Esophagus squamous epithelium (tissue), 5 donors: Measurements from ENCODE around the gene ENOX2. TPM values are rescaled to one million over a fixed set of nuclear protein-coding genes. Genes with fewer than 3 reads are reported as not detected.

Experiments
- DNase-seq: peaks from one replicate; lab custom pipeline; 2025; lab: John Stamatoyannopoulos, UW
- H3K27ac ChIP-seq, 4 donors: fragments of 200-600 bp; sonication (generic); one replicate each; pipeline ENCODE4 v1.5.1; 2016 to 2019; ENCODE audit warnings: mild to moderate bottlenecking in 1 of 4
- H3K27me3 ChIP-seq, 4 donors: fragments of 200-600 bp; sonication (generic); 1 replicate in 3 of 4; 2 replicates in 1 of 4; pipeline versions ENCODE4 v1.5.1 to v1.6.0; 2017 to 2021; ENCODE audit warnings: antibody characterized with exemption in 1 of 4
- H3K36me3 ChIP-seq, 3 donors: fragments of 200-600 bp; sonication (generic); one replicate each; pipeline ENCODE4 v1.5.1; 2016 to 2019
- H3K4me1 ChIP-seq, 3 donors: fragments of 200-600 bp; sonication (generic); one replicate each; pipeline ENCODE4 v1.5.1; 2017 to 2019
- H3K4me3 ChIP-seq, 4 donors: fragments of 200-600 bp; sonication (generic); 1 replicate in 3 of 4; 2 replicates in 1 of 4; pipeline ENCODE4 v1.5.1; 2016 to 2019; ENCODE audit warnings: mild to moderate bottlenecking in 2 of 4, moderate library complexity in 1 of 4
- H3K9me3 ChIP-seq, 3 donors: fragments of 200-600 bp; sonication (generic); one replicate each; pipeline ENCODE4 v1.5.1; 2016 to 2019
- POLR2A ChIP-seq, 4 donors: fragments of 450-650 bp; IDR thresholded peaks; one replicate each; pipeline ENCODE4 v1.6.1; 2017; ENCODE audit warnings: antibody characterized with exemption in 4 of 4, mild to moderate bottlenecking in 4 of 4, moderate library complexity in 3 of 4
- WGBS, 2 donors: methylation state at CpG; one replicate each; pipeline ENCODE4 v1.1.5; 2018; 5-methylcytosine and 5-hydroxymethylcytosine counted together
- intact Hi-C: fragments of 100-400 bp; cut with DNase I; formaldehyde crosslinking; loops from one replicate; pipeline ENCODE4 v1.15.0; 2022
- total RNA-seq, 4 donors: library from RNA; depleted of rRNA; stranded (reverse); fragments of >200 nt; gene quantifications; one replicate each; pipeline ENCODE4 v1.1.0, GENCODE V29; 2016
- TF ChIP-seq, protein P1 (sequence below), 6 experiments: fragments of 450-650 bp in 4 of 6; fragments of 200-600 bp in 2 of 6; sonication (generic) in 2 of 6; IDR thresholded peaks; one replicate each; pipeline ENCODE4 v1.5.1; 2016 to 2019; ENCODE audit warnings: antibody characterized with exemption in 6 of 6, mild to moderate bottlenecking in 4 of 6, moderate library complexity in 4 of 6
- donor health status: DM: yes; HTN: yes; CAD: no.

ENOX2 gene, protein sequence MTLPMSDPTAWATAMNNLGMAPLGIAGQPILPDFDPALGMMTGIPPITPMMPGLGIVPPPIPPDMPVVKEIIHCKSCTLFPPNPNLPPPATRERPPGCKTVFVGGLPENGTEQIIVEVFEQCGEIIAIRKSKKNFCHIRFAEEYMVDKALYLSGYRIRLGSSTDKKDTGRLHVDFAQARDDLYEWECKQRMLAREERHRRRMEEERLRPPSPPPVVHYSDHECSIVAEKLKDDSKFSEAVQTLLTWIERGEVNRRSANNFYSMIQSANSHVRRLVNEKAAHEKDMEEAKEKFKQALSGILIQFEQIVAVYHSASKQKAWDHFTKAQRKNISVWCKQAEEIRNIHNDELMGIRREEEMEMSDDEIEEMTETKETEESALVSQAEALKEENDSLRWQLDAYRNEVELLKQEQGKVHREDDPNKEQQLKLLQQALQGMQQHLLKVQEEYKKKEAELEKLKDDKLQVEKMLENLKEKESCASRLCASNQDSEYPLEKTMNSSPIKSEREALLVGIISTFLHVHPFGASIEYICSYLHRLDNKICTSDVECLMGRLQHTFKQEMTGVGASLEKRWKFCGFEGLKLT
- total RNA-seq, result 10 to 100 TPM in 2 of 4 donors, 1 to 10 TPM in 2; 5.4 to 13.7 (median 11.4) TPM

DNA sequence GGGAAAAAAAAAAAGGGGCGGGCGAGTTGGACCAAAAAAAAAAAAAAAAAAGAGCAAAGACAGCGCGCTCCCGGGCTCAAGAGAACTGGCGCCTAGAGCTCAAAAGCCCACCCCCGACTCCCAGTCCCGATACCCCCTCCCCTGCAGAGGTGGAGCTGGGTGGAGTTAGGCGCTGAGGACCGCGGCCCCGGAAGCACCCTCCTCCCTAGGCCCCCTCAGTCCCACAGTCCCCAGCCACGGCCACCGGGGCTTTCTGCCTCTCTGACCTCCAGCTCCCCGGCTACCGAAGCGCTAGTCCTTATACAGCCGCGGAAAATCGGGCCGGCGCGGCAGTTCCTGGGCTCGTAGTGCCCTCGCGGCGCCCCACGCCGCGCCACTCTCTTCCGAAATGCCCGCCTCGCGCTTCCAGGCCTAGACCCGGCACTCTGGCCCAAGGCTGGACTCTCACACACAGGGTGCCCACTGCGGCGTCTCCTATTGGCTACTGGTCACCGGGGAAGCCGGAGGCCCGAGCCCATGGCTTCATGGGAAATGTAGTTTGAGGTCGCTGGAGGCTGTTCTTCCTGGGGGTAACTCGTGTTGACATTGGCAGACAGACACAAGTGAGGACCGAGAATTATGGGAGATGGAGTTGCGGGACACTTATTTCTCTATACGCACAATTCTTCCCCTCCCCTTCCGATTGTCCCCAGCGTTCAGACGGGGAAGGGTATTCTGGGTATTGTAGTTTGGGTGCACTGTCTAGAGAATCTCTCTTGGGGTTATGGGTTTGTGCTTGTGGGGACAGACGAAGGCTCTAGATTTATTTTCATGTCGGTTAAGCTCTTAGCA lies at the start of gene ENOX2:
ENOX2 (minus strand) TSS at position 427 of the 831 bp plus-strand sequence. CDS start 199,993 bp downstream, outside the sequence.
- intact Hi-C loops, result no loop called here
- H3K36me3 ChIP-seq, result no peaks in the 10 kb centered on the region
- no peaks in the 10 kb centered on the region for H3K27me3 ChIP-seq
- H3K4me1 ChIP-seq, result peaks cover 0 to 9% (median 0%) of the 10 kb centered on the region in 3 donors
- no peaks in the 10 kb centered on the region for H3K9me3 ChIP-seq
- 5 to 37% methylated on average over 4 to 18 of the region's 50 CpGs for WGBS, 2 donors
- H3K4me3 ChIP-seq, result peak within 1 kb of the TSS; percentile 70 to 79 (median 74)
- peak within 1 kb of the TSS; percentile 79 to 90 (median 88) for H3K27ac ChIP-seq
- peak; percentile 55 for DNase-seq
- peak in 2 of 4 donors; percentile 76 to 77 for TF ChIP-seq POLR2A (IDR thresholded peaks at IDR 0.05)
- TF ChIP-seq, protein P1, sequence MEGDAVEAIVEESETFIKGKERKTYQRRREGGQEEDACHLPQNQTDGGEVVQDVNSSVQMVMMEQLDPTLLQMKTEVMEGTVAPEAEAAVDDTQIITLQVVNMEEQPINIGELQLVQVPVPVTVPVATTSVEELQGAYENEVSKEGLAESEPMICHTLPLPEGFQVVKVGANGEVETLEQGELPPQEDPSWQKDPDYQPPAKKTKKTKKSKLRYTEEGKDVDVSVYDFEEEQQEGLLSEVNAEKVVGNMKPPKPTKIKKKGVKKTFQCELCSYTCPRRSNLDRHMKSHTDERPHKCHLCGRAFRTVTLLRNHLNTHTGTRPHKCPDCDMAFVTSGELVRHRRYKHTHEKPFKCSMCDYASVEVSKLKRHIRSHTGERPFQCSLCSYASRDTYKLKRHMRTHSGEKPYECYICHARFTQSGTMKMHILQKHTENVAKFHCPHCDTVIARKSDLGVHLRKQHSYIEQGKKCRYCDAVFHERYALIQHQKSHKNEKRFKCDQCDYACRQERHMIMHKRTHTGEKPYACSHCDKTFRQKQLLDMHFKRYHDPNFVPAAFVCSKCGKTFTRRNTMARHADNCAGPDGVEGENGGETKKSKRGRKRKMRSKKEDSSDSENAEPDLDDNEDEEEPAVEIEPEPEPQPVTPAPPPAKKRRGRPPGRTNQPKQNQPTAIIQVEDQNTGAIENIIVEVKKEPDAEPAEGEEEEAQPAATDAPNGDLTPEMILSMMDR (IDR thresholded peaks at IDR 0.05), result peak in 1 of 6 experiments; percentile 27

DNA sequence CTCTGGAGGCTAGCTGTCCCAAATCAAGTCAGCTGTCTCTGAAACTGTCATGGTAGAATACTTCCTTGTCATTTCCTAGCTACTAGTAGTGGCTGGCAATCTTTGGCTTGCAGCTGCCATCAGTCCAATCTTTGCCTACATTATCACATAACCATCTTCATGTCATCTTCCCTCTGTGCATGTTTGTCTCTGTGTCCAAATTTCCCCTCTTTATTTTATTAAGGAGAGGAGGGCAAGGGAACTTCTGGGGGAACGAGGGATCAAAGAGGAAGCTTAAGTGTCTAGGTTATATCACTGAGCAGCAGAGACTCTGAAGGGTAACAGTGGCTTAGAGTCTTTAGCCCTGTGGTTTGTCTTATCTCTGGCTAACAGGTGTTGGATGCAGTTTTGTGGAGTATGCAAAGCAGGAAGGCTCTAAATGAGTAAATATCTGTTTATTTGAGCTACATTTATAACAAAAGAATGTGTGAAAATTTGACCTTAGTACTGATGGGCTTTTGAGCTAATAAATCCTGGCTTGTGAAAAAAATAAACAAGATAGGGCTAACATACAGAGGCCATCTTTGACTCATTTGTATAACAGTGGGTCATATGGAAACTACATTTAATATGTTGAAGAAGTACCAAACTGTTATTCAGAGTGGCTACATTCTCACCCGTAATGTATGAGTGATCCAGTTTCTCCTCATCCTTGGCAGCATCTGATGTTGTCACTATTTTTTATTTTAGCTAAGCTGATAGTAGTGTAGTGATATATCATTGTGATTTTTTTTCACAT lies 49.4 kb upstream of the ENOX2 start:
- Histone ChIP-seq H3K4me1 (no peaks in the 10 kb centered on the region), H3K27me3 (no peaks in the 10 kb centered on the region), H3K36me3 (no peaks in the 10 kb centered on the region), H3K4me3 (no peak overlapping the region), H3K9me3 (no peaks in the 10 kb centered on the region), H3K27ac (no peak overlapping the region)
- 48 to 53% methylated on average over 2 of the region's 2 CpGs for WGBS, 2 donors
- no peak for DNase-seq
- intact Hi-C loops, result no loop called here
- no peak for TF ChIP-seq POLR2A (IDR thresholded peaks at IDR 0.05)
- TF ChIP-seq, protein P1 (IDR thresholded peaks at IDR 0.05), result no peak

DNA sequence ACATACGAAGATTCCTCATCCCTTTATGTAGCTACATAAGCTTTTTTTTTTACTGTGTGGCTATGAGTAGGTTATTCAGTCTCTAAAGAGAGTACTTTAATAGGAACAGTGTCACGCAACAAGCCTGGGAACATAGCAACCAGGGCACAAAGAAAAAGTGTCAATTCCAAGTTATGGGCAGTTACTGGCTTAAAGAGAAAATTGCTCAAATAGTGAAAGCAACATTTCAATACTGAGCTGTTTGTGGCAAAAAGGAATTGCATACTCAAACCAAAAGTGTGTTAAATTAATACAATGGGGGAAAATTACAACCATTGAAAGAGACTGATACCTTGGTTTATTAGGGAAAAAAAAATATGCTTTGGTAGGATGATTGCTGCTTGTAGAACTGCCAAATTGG lies 41.2 kb upstream of the ENOX2 start:
- no peaks in the 10 kb centered on the region for H3K4me1 ChIP-seq
- intact Hi-C loops, result no loop called here
- no peak for DNase-seq
- H3K27ac ChIP-seq, result no peak overlapping the region
- H3K4me3 ChIP-seq, result no peak overlapping the region
- H3K27me3 ChIP-seq, result peaks cover 0 to 3% (median 0%) of the 10 kb centered on the region in 4 donors
- no peaks in the 10 kb centered on the region for H3K36me3 ChIP-seq
- WGBS, 2 donors, result 27 to 39% methylated on average over 1 to 2 of the region's 2 CpGs
- TF ChIP-seq, protein P1 (IDR thresholded peaks at IDR 0.05), result no peak
- TF ChIP-seq POLR2A (IDR thresholded peaks at IDR 0.05), result no peak
- no peaks in the 10 kb centered on the region for H3K9me3 ChIP-seq

GRCh38 chrX:130937101-130937500 lies 34.1 kb upstream of the ENOX2 start:
- H3K27me3 ChIP-seq, result no peaks in the 10 kb centered on the region

More at GRCh38 chrX:130937101-130937500, 34.1 kb upstream of the ENOX2 start:
- H3K27ac ChIP-seq, result no peak overlapping the region
- no peaks in the 10 kb centered on the region for H3K9me3 ChIP-seq
- no peaks in the 10 kb centered on the region for H3K4me1 ChIP-seq
- H3K36me3 ChIP-seq, result no peaks in the 10 kb centered on the region
- no peak overlapping the region for H3K4me3 ChIP-seq
- DNase-seq, result no peak
- intact Hi-C loops, result no loop called here
- no peak for TF ChIP-seq POLR2A (IDR thresholded peaks at IDR 0.05)
- TF ChIP-seq, protein P1 (IDR thresholded peaks at IDR 0.05), result no peak
